ENCODE results near the gene ELAVL4. TPM values are rescaled to one million over a fixed set of nuclear protein-coding genes. Genes with fewer than 3 reads are reported as not detected.
"Not testable (repeated sequence)": the region's sequence is repeated elsewhere in the genome, so short reads cannot be mapped to it uniquely, and the experiment has no call there.

ELAVL4 gene
- total RNA-seq, 1 donor from 2014 or later: 91.4 TPM

DNA sequence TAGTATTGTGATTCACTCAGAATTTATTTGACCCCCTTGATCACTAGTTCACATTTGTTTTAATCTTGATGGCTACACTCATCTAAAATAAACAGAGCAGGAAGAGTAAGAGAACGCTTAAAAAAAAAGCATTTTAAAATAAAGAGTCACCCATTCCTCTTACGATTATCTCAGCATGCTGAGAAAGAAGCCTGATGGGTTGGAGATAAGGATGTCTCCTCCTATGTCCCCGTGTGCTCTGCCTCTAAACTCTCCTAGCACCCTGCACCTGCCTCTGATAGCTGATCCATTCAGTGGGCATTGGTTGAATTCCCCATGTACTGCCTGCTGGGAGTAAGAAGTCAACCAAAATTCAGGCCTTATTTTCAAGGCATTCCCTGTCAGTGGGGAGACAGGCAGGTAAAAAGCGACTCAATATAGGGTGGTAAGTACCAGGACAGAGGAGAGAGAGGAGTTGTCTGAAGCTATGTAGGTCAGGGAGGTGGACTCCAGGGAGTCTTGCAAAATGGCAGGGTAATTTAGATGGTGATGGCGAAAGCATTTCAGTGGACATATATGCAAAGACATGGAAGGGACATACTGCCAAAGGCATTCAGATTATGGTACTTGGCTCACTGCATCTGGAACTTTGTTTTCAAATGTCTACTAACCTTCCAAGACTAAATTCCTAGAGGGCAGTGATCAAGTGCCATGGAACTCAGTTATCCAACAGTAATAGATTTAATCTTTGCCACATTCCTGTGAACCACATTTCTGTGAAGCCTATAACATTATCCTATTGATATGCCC lies 18.4 kb downstream of the ELAVL4 start:
- no peak for DNase-seq

DNA sequence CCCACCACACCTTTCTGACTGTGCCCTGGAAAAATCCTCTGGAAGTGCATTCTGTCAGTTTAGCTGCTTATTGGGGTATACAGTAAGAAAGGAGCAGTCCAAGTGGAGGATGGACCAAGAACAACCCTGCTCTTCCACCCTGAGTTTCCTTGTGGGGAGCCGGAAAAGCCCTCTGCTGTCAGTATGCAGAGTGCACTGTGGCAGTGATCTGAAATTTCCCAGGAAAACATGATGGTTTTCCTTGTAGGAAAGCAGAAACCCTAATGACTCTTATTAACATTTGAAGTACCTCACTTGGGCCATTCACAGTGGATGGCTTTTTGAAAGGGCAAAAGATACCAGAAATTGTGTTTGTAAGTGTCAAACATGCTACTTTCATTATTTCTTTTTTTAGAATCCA lies 20.5 kb downstream of the ELAVL4 start:
- no peak for DNase-seq

DNA sequence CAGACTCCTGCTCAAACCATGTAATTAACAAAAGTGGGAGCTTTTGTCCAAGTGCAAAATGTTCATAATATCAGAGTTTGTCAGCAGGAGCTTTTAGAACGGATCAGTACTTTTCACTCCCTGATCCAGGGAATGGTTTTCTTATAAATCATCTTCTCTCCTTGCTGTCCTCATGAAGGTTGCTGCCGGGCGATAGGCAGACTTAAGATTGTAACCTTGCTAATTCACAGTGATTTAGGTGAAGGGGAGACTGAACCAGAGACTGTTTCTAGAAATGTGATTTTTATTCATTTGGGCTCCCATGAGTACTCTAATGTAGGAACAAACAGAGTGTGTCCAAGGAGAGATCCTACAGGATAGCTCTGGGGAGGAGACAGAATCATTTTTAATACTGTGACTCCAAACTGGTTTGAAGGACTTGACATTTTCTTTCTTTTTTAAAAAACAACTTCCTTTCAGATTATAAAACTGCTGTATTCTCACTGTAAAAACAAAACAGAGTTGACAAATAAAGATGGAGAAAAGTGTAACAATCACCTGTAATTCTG lies 23.7 kb downstream of the ELAVL4 start:
- DNase-seq: no peak

DNA sequence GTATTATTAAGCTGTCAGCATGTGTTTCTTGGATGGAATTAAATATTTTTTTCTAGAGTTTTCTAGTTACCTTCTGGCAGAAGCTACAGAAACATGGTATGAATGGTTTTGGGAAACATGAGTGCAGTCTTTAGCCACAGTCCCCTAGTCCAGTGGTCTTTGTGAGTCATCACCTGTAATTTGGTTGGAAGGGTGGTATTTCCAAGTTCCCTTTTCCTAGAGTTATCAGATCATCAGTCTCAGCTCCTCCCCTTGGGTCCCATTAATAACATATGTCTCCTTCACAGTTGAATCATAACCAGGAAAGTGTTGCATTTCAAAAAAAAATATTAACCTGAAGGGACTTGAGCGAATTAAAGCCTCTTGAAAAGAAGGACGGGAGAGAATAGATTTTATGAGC lies 27.0 kb downstream of the ELAVL4 start:
- DNase-seq: no peak

DNA sequence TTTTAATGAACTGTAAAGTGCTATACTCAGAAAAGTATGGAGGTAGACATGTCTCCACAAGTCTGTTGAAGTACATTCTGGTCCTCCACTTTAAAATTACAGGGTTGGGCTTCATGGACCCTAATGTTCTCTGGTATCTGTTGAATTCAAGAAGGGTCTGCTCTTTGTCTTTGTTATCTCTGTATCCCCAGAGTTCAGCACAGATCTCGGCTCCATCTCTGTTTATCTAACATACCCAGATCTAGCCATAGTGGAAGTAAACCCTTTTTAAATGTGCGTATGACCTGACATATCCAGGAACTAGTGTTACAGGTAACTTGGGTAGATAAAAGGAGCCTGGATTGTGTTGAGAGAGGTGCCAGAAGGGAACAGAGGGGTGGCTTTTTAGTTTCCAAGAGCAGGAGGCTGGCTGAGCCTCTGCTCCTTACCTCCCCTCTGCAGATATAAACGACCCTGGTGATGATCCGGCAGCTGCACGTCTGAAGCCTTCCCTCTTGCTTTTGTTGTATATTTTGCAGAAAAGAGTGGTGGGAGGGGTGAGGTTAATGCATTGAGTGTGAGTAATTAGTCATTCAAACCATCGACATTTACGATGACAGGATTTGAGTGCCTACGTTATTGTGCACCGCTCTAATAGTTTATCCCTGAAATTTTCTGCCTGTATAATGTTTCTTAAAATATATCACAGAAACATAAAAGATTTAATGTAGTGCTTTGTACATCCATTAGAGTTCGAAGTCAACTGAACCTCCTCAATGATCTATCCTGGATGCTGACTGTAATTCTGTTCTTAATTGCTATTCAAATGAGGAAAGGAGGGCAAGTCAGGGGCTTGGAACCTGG lies 30.8 kb downstream of the ELAVL4 start:
- DNase-seq: no peak

DNA sequence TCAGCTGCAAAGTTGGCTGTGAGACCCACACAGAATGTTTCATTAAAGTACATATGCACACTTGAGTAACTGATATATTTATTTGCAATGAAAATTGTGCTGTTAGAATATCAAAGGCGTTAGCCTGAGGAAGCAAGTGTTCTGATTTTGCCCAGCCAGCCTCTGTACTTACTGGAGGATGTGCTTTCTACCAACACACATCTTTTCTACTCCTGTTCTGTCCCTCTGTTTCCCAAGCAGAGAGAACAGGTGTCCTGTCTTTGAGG lies 31.4 kb downstream of the ELAVL4 start:
- DNase-seq: no peak

DNA sequence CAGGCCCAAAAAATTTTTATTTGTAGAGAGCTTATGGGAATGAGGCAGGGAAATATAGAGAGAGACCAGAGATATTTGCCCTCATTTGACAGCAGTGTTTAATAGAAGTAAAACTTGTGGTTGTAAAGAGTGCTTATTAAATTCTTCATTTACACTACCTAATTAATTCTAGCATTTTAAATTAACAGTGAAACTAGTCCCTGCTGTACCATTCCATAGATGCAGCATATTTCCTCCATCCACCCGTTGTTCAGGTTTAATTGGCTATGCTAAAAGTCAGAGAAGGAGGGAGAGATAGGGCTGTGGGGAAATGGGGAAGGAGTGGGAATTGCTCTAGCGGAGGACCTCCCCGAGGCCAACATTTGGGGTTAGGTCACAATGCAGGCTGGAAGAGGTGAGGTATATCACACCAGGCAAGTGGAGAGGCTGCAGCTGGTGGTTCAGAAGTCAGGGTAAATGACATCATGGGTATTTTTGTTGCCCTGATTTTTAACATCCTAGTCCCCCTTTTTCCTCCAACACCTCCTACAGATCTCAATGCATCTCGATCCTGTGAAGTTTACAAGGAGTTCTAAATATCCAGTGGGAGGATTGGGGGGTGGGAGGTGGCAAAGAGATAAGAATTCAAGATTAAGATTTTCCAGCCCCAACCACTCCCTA lies 38.6 kb downstream of the ELAVL4 start:
- DNase-seq: no peak

DNA sequence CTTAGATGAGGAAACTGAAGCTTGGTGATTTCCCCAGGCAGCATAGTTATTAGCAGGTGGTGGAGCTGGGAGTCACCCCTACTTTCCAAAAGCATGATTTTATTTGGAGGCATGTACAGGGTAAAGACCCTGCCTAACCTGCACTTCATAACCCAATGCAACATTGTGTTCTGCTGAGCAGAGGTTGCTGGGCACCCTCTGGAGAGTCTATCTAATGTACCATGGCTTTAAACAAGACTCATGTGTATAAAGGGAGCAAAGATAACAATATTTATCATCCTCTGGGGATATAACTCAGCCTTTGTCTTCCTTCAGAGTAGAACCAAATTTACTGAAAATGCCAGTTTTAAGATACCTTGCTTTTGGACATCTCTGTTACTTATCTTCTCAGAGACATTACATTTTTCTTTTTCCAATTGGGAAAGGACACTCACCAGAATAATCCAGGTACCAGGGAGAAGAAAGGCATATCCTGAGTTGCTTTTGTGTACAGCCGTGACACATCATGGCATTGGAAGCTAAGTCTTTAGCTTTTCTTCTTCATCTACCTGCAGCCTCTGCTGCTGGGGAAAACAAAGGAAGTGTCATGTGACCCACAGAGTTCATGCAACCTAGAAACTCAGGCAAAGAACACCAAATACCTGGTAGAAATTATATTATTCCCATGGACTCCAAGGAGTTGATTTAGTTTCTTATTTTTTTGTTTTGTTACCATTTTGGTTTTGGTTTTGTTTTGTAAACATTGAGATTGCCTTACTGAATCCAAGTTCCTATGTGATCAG lies 39.6 kb downstream of the ELAVL4 start:
- DNase-seq: no peak

DNA sequence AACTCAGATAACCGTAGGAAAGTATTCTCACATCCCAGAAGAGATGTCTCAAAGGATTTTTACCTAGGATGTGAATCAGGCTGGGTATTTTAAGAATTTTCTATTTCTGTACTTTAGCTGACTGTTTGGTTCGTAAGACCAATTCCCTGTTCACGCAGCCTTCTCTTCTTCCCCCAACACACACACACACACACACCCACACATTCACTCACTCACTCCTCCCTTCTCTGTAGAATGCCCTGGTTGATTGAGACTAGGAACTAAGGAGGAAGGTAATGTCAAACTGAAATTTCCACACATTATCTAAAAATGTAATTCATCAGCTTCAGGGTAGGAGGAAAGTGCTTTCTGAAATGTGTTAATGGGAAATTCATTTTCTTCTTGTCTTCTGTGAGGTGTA lies 43.5 kb downstream of the ELAVL4 start:
- peak; percentile 30 for DNase-seq

DNA sequence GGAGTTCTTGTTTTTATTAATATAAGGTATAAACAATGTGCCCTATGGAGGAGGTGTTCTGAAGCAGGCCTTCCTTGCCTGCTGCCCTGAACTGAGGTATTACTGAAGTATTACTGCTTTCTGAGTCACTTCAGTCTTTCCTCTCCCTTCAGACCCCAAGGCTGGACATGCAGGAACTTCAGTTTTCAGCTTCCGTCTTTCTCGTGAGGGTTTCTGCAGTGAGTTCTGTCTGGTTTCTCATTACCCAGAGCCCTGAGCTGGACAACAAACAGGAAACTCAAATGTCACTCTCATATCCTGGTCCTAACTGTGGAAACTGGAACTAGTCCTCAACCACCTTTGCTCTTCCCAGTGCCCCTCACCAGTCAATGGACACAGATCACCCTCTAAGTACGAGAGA lies 46.8 kb downstream of the ELAVL4 start:
- DNase-seq: no peak

DNA sequence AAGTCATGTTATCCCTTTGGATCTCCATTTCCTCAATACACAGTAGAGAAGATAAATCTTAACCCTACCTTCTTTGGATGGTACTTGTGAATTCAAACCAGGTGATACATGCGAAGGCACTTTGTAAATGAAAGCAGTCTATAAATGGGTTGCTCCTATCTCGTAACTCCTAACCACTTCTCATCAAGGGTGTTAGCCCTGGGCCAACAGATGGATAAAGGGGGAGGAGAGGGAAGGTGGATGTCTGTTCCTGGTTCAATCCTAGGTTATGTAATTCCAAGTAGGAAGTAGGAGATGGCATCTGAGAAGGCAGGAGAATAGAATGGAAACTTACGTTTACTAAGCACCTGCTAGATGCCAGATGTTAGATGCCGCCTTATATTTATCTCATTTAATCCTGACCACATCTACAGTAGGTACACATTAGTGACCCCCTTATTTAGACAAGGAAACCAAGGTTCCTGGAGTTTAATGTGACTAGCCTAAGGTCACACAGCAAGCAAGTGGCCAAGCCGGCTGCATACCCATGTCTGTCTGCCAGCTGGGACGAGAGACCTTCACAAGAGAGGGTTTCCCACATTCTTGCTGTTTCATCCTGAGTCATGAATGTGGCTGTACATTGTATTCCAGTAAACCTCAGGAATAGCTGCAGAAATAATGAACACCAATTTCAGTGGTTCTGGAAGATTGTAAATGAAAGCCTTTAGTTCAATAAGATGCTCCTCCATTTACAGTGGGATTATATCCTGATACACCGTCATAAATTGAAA lies 47.7 kb downstream of the ELAVL4 start:
- no peak for DNase-seq

DNA sequence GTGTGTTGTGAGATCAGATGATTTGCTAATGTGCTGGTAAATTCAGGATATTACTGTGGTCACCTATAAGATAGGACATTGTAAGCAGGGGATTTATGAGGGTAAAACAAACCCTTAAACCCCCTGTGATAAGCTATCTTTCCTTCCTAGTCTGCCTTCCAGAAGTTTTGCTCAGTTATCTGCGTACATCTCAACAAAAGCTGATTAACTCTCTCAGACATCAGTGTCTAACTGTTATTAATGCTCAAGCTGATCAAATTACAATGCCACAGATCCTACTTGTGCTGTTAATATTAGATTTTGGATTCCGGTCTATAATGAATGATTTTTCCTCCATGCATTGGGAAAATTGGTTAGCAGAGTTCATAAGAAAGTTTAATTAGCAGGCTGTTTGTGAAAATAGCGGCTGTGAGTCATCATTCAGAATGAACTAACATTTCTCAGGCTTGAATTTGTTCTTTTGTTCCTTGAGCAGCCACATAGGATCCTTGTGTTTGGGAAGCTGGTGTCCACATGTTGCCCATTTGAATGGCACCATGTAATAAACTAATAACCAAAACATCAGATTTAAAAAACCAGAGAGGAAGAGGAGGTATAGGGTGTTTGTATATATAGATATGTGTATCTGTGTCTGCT lies 48.7 kb downstream of the ELAVL4 start:
- DNase-seq: no peak

DNA sequence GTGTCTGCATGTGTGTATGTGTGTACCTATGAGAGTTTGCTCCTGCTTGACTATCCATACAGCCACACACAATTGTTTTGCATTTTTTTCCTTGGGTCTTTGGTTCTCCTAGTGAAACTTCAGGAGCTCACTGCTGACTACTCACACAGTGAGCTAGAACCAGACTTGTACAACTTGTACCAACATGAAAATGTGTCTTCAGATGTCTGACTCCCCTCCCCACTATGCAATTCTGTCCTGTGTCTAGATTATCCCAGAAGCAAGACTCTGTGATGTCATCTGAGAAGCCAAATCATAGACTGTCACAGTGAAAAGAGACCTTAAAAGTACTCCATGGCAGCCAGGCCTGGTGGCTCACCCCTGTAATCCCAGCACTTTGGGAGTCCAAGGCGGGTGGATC lies 49.7 kb downstream of the ELAVL4 start:
- no peak for DNase-seq

DNA sequence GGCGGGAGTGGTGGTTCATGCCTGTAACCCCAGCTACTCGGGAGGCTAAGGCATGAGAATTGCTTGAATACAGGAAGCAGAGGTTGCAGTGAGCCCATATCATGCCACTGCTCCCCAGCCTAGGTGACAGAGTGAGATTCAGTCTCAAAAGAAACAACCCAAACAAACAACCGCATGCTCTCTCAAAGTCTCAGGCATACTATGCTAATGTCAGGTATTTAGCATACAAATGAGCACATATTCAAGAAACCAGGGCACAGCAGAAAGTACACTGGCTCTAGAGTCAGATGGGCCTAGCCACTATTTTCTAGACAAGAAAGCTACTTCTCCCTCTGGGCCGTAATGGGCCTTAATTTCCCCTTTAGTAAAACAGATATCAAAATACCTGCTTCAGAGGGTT lies 55.0 kb downstream of the ELAVL4 start:
- no peak for DNase-seq

DNA sequence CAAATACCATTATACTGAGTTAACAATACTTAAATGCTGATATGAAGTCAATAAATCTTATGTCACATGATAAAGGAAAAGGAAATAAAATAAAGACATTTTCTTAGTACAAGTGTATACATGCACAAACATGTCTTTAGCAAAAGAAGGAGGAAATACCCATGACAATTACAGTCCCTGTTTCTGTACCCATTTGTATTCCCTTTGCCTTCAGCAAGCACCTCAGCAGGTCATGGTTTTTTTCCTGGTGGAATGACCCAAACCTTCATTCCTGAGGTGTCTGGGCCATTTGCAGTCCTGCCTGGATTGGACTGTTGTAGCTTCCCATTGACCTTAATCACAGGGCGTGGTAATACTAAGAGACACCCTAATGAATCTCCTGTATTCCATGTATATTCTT lies 57.6 kb downstream of the ELAVL4 start:
- DNase-seq: not testable (repeated sequence)

DNA sequence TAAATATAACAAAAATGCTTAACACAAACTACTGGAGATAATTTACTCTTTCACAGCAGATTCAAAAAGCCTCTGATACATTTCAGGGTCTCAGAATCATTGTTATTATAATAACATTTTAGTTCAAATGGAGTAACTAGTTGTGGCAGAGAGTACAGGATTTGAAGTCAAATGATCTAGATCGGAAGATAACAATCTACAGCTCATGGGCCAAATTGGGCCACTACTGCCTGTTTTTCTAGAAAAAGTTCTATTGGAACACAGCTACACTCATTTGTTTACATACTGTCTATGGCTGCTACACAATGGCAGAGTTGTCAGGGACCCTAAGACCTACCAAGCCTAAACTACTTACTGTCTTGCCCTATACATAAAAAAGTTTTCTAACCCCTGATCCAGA lies 63.6 kb downstream of the ELAVL4 start:
- DNase-seq: no peak

DNA sequence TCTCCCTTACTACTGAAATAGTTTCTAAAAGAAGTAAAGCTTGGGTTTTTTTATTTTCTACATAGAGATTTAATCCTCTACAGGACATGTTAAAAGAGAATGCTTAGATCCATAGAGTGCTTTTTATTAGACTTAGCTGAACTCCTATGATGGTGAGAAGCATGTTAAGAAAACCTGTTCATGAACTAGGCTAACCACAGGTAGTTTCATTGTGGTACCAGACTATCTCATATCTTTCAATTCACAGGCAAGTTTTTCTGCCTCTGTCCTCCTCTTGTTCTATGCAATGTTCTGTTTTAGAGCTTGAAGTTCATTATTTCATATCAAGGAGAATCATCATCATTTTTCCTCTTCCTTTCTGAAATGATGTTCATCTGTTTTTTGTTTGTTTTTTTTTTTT lies 65.4 kb downstream of the ELAVL4 start:
- DNase-seq: no peak

DNA sequence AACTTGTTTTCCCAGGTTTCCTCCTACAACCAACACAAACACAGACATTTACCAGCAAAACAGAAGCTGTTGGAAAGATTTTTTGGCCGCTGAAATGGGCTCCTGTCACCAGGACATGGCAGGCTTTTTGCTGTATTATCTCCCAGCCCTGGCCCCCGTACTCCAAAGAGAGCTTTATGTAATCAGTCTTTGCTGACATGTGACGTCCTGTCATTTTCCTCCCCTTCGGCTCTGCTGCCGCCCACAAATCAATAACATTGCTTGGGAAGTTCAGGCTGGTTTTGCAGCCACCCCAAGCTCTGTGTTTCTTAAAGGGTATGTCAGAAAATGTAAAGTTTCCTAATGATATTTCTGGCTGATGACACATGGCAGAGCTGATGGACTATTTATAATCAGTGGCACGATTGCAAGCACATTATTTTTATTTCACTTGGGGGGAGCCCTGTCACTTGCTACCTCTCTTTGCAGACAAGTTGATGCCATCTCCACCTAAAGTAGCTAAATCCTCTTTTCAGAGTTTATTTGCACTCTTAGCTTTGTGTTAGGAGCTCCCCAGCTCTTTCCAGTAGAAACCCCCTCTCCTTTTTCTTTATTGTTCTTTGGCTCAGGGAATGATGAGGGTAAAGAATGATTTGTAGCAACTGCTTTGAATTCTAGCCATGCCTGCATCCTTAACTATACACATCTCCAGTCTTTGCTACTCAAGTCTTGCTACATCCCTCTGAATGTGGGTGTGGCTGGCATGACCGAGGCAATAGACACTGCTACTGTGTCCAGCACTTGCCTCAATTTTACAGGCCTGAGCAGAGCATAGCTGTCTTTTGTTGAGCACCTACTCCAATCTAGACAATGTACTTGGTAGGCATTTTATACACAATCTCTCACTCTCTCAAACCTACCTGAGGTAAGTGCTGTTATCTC lies 67.3 kb downstream of the ELAVL4 start:
- DNase-seq: no peak

DNA sequence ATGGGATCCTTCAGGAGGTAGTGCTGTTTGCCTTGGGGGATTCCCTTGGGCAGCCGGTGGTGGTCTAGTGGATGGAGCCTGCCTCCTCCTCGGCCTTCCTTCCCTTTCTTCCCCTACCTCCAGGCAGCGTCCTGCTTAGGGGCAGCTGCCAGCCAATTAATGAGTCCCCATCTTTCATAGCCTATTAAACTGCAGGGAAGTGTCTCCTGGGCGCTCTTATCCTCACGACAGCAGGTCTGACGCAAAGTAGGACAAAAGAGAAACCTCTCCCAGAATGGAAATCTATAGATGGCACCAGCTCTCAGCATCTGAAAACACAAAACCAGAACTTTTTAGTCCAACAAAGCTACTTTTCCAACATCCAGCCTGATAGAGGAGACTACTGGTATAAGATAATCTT lies 69.3 kb downstream of the ELAVL4 start:
- no peak for DNase-seq

DNA sequence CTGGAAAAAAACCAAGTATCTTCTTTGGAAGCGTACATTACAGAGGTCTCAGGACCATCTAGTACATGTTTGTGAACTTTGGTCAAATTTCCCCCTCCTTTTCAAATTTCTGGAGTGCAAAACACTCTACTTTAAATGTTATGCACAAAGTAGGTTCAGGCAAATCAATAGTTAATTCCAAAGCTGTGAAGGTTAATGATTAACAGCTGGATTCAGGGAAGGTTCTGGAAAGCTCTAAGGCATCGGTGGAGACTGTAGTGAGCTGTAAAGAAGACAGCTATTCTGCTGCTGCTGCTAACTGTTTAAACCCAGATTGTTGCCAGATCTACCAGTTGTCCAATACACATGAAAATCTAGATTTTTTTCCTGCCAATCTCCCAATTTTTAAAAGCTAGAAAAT lies 70.9 kb downstream of the ELAVL4 start:
- DNase-seq: no peak

Measured in occipital lobe (tissue), 2 donors.